WTC11 (cell line): ENCODE results near the gene ADIPOR2. TPM values are rescaled to one million over a fixed set of nuclear protein-coding genes. Genes with fewer than 3 reads are reported as not detected.

ENCODE experiments used
- ATAC-seq: fragments of 200-7000 bp; cut with Tn5 transposase; 2 replicates; pipeline ENCODE4 v1.10.0; 2021; ENCODE audit warnings: mild to moderate bottlenecking, moderate library complexity
- CTCF ChIA-PET: fragments of 300-600 bp; sonication (Branson Sonifier 250); formaldehyde crosslinking; loops from one replicate; lab custom pipeline; 2021; ENCODE audit warnings: antibody characterized with exemption; lab: Charles Lee
- POLR2A ChIA-PET: fragments of 350-600 bp; sonication (Branson Sonifier 250); formaldehyde crosslinking; loops from one replicate; lab custom pipeline; 2021; ENCODE audit warnings: antibody characterized with exemption; lab: Charles Lee
- DNase-seq: peaks from one replicate; pipeline ENCODE4 v3.0.0; 2021; ENCODE audit warnings: low spot score
- H3K27ac Mint-ChIP-seq: 2 replicates; pipeline ENCODE4 v1.8.0; 2021; ENCODE audit warnings: mixed read lengths
- H3K27me3 Mint-ChIP-seq: 2 replicates; pipeline ENCODE4 v1.8.0; 2021; ENCODE audit warnings: low read depth, mild to moderate bottlenecking, moderate library complexity, mixed read lengths
- H3K36me3 Mint-ChIP-seq: 2 replicates; pipeline ENCODE4 v1.8.0; 2021; ENCODE audit warnings: mixed read lengths
- H3K4me1 Mint-ChIP-seq: 2 replicates; pipeline ENCODE4 v1.8.0; 2022; ENCODE audit warnings: mixed read lengths
- H3K4me3 Mint-ChIP-seq: 2 replicates; pipeline ENCODE4 v1.8.0; 2021; ENCODE audit warnings: mild to moderate bottlenecking, moderate library complexity, mixed read lengths
- H3K9me3 Mint-ChIP-seq: 2 replicates; pipeline ENCODE4 v1.8.0; 2021; ENCODE audit warnings: mixed read lengths
- FOXP1 ChIP-seq: sonication (generic); formaldehyde crosslinking; IDR thresholded peaks from 2 replicates; pipeline ENCODE4 v1.8.0; 2022; ENCODE audit warnings: missing genetic modification reagents, mild to moderate bottlenecking, moderate library complexity, borderline replicate concordance
- MYBL2 ChIP-seq: sonication (generic); formaldehyde crosslinking; IDR thresholded peaks from 2 replicates; pipeline ENCODE4 v1.8.1; 2023; ENCODE audit warnings: mild to moderate bottlenecking, moderate library complexity, missing genetic modification reagents
- NR2C2 ChIP-seq: sonication (generic); formaldehyde crosslinking; IDR thresholded peaks from 2 replicates; pipeline ENCODE4 v1.8.0; 2022; ENCODE audit warnings: mild to moderate bottlenecking, missing genetic modification reagents
- NR3C1 ChIP-seq: sonication (generic); formaldehyde crosslinking; conservative IDR thresholded peaks from 2 replicates; pipeline ENCODE4 v1.8.1; 2023; ENCODE audit warnings: low read depth, mild to moderate bottlenecking, missing genetic modification reagents
- RORB ChIP-seq: fragments of 250-450 bp; sonication (Bioruptor Pico); IDR thresholded peaks from 2 replicates; pipeline ENCODE4 v1.9.0; 2021; ENCODE audit warnings: mild to moderate bottlenecking
- ZNF219 ChIP-seq: sonication (generic); formaldehyde crosslinking; IDR thresholded peaks from 2 replicates; pipeline ENCODE4 v1.8.0; 2023; ENCODE audit warnings: missing genetic modification reagents, mild to moderate bottlenecking, borderline replicate concordance
- ZNF263 ChIP-seq: sonication (generic); formaldehyde crosslinking; IDR thresholded peaks from 2 replicates; pipeline ENCODE4 v1.8.1; 2022; ENCODE audit warnings: low read depth, mild to moderate bottlenecking, moderate library complexity, missing genetic modification reagents
- ZNF396 ChIP-seq: fragments of 250-450 bp; sonication (Bioruptor Pico); IDR thresholded peaks from 2 replicates; pipeline ENCODE4 v1.8.0; 2021; ENCODE audit warnings: mild to moderate bottlenecking, moderate library complexity, borderline replicate concordance
- total RNA-seq: library from RNA; stranded (reverse); gene quantifications from 3 replicates; pipeline ENCODE4 v1.2.3, GENCODE V29; 2021
- TF ChIP-seq, protein P1 (sequence below): sonication (generic); formaldehyde crosslinking; IDR thresholded peaks from 2 replicates; pipeline ENCODE4 v1.8.1; 2022; ENCODE audit warnings: low read depth, mild to moderate bottlenecking, moderate library complexity, missing genetic modification reagents, borderline replicate concordance
- TF ChIP-seq, protein P2 (sequence below): sonication (generic); formaldehyde crosslinking; IDR thresholded peaks from 2 replicates; pipeline ENCODE4 v1.8.1; 2023; ENCODE audit warnings: mild to moderate bottlenecking, missing genetic modification reagents
- TF ChIP-seq, protein P3 (sequence below): fragments of 250-450 bp; sonication (Bioruptor Pico); IDR thresholded peaks from 2 replicates; pipeline ENCODE4 v1.9.0; 2021; ENCODE audit warnings: mild to moderate bottlenecking, borderline replicate concordance
- TF ChIP-seq, protein P4 (sequence below): sonication (generic); formaldehyde crosslinking; IDR thresholded peaks from 2 replicates; pipeline ENCODE4 v1.8.1; 2023; ENCODE audit warnings: mild to moderate bottlenecking, missing genetic modification reagents, borderline replicate concordance
- TF ChIP-seq, protein P5 (sequence below): sonication (generic); formaldehyde crosslinking; IDR thresholded peaks from 2 replicates; pipeline ENCODE4 v1.8.0; 2022; ENCODE audit warnings: mild to moderate bottlenecking, missing genetic modification reagents
- TF ChIP-seq, protein P6 (sequence below): sonication (generic); formaldehyde crosslinking; IDR thresholded peaks from 2 replicates; pipeline ENCODE4 v1.8.0; 2023; ENCODE audit warnings: missing genetic modification reagents, mild to moderate bottlenecking, borderline replicate concordance
- TF ChIP-seq, protein P7 (sequence below): sonication (generic); formaldehyde crosslinking; IDR thresholded peaks from 2 replicates; pipeline ENCODE4 v1.8.0; 2022; ENCODE audit warnings: mild to moderate bottlenecking, missing genetic modification reagents
- TF ChIP-seq, protein P8 (sequence below): sonication (generic); formaldehyde crosslinking; conservative IDR thresholded peaks from 2 replicates; pipeline ENCODE4 v1.8.1; 2022; ENCODE audit warnings: mild to moderate bottlenecking, missing genetic modification reagents

The ADIPOR2 gene
- total RNA-seq, 1 experiment from 2014 or later = 38.4 TPM

DNA sequence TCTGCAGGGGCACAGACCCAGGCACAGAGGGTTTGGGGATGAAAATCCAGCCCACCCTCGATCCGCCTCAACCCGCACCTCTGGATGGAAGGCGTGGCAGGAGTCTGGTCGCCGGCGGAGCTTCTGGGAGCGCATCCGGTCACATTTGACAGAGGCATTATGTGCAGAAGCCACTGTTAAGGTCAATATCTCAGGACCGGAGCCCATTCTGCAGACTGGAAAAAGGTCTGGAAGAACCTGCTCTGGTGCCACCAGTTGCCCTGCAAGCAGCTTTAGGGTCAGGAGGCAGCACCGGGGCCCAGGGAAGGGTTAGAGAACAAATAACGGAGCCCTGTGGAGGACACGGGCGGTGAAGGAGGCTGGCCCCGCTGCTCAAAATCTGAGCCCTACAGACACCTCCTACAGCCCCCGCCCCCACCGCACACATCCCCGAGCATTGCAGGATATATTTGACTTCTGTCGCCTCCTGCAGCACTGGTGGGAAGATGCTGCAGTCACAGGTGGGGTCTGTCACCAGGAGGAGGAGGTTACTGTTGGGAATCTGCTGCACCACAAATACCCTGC, 104.4 kb downstream of the ADIPOR2 start (continued):
- TF ChIP-seq, protein P1, sequence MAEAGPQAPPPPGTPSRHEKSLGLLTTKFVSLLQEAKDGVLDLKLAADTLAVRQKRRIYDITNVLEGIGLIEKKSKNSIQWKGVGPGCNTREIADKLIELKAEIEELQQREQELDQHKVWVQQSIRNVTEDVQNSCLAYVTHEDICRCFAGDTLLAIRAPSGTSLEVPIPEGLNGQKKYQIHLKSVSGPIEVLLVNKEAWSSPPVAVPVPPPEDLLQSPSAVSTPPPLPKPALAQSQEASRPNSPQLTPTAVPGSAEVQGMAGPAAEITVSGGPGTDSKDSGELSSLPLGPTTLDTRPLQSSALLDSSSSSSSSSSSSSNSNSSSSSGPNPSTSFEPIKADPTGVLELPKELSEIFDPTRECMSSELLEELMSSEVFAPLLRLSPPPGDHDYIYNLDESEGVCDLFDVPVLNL (CRISPR knock-in tag) = no peak
- TF ChIP-seq NR3C1 (CRISPR knock-in tag) = no peak
- TF ChIP-seq, protein P2, sequence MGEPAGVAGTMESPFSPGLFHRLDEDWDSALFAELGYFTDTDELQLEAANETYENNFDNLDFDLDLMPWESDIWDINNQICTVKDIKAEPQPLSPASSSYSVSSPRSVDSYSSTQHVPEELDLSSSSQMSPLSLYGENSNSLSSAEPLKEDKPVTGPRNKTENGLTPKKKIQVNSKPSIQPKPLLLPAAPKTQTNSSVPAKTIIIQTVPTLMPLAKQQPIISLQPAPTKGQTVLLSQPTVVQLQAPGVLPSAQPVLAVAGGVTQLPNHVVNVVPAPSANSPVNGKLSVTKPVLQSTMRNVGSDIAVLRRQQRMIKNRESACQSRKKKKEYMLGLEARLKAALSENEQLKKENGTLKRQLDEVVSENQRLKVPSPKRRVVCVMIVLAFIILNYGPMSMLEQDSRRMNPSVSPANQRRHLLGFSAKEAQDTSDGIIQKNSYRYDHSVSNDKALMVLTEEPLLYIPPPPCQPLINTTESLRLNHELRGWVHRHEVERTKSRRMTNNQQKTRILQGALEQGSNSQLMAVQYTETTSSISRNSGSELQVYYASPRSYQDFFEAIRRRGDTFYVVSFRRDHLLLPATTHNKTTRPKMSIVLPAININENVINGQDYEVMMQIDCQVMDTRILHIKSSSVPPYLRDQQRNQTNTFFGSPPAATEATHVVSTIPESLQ (CRISPR knock-in tag) = no peak
- TF ChIP-seq, protein P3, sequence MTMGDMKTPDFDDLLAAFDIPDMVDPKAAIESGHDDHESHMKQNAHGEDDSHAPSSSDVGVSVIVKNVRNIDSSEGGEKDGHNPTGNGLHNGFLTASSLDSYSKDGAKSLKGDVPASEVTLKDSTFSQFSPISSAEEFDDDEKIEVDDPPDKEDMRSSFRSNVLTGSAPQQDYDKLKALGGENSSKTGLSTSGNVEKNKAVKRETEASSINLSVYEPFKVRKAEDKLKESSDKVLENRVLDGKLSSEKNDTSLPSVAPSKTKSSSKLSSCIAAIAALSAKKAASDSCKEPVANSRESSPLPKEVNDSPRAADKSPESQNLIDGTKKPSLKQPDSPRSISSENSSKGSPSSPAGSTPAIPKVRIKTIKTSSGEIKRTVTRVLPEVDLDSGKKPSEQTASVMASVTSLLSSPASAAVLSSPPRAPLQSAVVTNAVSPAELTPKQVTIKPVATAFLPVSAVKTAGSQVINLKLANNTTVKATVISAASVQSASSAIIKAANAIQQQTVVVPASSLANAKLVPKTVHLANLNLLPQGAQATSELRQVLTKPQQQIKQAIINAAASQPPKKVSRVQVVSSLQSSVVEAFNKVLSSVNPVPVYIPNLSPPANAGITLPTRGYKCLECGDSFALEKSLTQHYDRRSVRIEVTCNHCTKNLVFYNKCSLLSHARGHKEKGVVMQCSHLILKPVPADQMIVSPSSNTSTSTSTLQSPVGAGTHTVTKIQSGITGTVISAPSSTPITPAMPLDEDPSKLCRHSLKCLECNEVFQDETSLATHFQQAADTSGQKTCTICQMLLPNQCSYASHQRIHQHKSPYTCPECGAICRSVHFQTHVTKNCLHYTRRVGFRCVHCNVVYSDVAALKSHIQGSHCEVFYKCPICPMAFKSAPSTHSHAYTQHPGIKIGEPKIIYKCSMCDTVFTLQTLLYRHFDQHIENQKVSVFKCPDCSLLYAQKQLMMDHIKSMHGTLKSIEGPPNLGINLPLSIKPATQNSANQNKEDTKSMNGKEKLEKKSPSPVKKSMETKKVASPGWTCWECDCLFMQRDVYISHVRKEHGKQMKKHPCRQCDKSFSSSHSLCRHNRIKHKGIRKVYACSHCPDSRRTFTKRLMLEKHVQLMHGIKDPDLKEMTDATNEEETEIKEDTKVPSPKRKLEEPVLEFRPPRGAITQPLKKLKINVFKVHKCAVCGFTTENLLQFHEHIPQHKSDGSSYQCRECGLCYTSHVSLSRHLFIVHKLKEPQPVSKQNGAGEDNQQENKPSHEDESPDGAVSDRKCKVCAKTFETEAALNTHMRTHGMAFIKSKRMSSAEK = no peak
- no peak for TF ChIP-seq FOXP1

DNA sequence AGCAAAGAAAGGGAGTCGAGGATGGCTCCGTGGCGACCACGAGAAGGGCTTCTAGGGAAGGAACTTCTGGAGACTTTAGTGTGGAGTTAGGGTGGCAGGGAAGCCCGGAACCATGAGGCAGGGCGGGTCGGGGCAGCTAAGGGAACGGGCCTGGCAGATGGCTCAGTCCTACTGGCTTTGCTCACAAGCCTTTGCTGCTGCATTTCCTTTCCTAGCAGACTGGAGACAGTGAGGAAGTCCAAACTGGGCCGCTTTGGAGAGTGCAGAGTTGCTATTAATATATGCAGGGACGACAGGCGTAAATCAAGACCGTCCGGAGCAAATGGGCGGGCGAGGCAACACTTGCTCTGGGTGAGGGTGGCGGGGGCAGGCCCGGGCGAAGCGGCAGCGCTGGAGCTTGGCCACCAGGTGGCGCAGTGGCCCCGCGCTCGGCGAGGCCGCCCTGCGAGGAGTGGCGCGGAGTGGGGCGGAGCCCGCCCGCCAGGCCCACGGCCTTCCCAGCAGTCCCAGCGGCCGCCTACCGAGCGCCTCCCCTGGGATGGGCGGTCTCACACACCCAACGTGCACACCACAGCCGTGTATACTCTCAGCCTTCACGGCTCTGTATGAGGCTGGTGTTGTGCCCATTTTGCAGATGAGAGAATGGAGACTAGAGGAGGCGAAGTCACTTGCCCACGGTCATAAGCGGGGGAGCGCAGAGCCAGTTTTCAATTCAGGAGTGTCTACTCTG, 105.1 kb downstream of the ADIPOR2 start:
- peaks cover 35% of the 10 kb centered on the region for H3K4me1 Mint-ChIP-seq
- ChIA-PET POLR2A (no interaction called here), CTCF (interaction anchor here (0.7 to 7.0 kb wide), 14 partner anchors 35 to 241 kb away, joined by 3 to 119 read pairs (median 6); partner anchors contain the start of gene CACNA2D4)
- no peak overlapping the region for H3K27ac Mint-ChIP-seq
- no peaks in the 10 kb centered on the region for H3K36me3 Mint-ChIP-seq
- ATAC-seq = peak; percentile 72
- H3K9me3 Mint-ChIP-seq = no peaks in the 10 kb centered on the region
- DNase-seq = peak; percentile 86
- H3K4me3 Mint-ChIP-seq = peak overlapping the region; percentile 66
- no peaks in the 10 kb centered on the region; the same call in 1 of the 2 replicates for H3K27me3 Mint-ChIP-seq
- TF ChIP-seq ZNF263 (CRISPR knock-in tag) (no peak), NR2C2 (no peak), RORB (no peak), ZNF219 (CRISPR knock-in tag) (no peak), MYBL2 (no peak), ZNF396 (CRISPR knock-in tag) (no peak)
- TF ChIP-seq, protein P4, sequence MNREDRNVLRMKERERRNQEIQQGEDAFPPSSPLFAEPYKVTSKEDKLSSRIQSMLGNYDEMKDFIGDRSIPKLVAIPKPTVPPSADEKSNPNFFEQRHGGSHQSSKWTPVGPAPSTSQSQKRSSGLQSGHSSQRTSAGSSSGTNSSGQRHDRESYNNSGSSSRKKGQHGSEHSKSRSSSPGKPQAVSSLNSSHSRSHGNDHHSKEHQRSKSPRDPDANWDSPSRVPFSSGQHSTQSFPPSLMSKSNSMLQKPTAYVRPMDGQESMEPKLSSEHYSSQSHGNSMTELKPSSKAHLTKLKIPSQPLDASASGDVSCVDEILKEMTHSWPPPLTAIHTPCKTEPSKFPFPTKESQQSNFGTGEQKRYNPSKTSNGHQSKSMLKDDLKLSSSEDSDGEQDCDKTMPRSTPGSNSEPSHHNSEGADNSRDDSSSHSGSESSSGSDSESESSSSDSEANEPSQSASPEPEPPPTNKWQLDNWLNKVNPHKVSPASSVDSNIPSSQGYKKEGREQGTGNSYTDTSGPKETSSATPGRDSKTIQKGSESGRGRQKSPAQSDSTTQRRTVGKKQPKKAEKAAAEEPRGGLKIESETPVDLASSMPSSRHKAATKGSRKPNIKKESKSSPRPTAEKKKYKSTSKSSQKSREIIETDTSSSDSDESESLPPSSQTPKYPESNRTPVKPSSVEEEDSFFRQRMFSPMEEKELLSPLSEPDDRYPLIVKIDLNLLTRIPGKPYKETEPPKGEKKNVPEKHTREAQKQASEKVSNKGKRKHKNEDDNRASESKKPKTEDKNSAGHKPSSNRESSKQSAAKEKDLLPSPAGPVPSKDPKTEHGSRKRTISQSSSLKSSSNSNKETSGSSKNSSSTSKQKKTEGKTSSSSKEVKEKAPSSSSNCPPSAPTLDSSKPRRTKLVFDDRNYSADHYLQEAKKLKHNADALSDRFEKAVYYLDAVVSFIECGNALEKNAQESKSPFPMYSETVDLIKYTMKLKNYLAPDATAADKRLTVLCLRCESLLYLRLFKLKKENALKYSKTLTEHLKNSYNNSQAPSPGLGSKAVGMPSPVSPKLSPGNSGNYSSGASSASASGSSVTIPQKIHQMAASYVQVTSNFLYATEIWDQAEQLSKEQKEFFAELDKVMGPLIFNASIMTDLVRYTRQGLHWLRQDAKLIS (CRISPR knock-in tag) = no peak
- TF ChIP-seq, protein P5, sequence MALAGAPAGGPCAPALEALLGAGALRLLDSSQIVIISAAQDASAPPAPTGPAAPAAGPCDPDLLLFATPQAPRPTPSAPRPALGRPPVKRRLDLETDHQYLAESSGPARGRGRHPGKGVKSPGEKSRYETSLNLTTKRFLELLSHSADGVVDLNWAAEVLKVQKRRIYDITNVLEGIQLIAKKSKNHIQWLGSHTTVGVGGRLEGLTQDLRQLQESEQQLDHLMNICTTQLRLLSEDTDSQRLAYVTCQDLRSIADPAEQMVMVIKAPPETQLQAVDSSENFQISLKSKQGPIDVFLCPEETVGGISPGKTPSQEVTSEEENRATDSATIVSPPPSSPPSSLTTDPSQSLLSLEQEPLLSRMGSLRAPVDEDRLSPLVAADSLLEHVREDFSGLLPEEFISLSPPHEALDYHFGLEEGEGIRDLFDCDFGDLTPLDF (CRISPR knock-in tag) = no peak
- TF ChIP-seq, protein P6, sequence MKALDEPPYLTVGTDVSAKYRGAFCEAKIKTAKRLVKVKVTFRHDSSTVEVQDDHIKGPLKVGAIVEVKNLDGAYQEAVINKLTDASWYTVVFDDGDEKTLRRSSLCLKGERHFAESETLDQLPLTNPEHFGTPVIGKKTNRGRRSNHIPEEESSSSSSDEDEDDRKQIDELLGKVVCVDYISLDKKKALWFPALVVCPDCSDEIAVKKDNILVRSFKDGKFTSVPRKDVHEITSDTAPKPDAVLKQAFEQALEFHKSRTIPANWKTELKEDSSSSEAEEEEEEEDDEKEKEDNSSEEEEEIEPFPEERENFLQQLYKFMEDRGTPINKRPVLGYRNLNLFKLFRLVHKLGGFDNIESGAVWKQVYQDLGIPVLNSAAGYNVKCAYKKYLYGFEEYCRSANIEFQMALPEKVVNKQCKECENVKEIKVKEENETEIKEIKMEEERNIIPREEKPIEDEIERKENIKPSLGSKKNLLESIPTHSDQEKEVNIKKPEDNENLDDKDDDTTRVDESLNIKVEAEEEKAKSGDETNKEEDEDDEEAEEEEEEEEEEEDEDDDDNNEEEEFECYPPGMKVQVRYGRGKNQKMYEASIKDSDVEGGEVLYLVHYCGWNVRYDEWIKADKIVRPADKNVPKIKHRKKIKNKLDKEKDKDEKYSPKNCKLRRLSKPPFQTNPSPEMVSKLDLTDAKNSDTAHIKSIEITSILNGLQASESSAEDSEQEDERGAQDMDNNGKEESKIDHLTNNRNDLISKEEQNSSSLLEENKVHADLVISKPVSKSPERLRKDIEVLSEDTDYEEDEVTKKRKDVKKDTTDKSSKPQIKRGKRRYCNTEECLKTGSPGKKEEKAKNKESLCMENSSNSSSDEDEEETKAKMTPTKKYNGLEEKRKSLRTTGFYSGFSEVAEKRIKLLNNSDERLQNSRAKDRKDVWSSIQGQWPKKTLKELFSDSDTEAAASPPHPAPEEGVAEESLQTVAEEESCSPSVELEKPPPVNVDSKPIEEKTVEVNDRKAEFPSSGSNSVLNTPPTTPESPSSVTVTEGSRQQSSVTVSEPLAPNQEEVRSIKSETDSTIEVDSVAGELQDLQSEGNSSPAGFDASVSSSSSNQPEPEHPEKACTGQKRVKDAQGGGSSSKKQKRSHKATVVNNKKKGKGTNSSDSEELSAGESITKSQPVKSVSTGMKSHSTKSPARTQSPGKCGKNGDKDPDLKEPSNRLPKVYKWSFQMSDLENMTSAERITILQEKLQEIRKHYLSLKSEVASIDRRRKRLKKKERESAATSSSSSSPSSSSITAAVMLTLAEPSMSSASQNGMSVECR (CRISPR knock-in tag) = no peak
- TF ChIP-seq, protein P7, sequence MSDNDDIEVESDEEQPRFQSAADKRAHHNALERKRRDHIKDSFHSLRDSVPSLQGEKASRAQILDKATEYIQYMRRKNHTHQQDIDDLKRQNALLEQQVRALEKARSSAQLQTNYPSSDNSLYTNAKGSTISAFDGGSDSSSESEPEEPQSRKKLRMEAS (CRISPR knock-in tag) = no peak
- TF ChIP-seq, protein P8, sequence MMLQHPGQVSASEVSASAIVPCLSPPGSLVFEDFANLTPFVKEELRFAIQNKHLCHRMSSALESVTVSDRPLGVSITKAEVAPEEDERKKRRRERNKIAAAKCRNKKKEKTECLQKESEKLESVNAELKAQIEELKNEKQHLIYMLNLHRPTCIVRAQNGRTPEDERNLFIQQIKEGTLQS (CRISPR knock-in tag) = no peak
